ENCODE results near the gene PHLPP2.

DNA sequence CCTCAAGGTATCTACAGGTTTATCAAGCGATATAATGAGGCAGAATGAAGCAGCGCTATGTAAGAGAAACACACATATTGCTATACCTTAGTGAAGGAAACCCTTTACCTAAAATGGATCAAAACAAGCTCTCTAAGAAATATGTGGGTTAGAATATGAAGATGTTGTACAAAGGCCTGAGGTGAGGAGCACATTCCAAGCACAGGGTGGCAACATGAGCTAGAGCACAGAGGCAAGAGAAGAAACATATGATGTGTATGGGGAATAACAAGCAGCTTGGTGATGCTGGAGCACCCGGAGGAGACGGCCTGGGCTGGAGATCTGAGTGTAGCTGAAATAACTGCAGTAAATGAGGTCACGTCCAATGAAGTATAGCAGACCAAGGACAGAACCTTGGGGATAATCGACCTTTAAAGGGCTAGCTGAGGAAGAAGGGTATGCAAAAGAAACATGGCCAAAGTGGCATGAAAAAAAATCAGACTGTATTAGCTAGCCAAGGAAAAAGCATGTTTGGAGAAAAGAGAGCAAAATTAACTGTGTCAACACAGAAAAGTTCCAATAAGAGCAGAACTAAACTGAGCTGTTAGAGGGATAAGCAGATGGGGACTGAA, 54.5 kb downstream of the PHLPP2 start:
- TF ChIP-seq CTCF (IDR thresholded peaks at IDR 0.05) = no peak
- no peak for TF ChIP-seq SIN3A (IDR thresholded peaks at IDR 0.05; ENCODE audit: borderline replicate concordance, insufficient read depth, low read depth, low read length)
- no peak for TF ChIP-seq REST (IDR thresholded peaks at IDR 0.05; ENCODE audit: insufficient read depth in 1 of 2, low read depth in 2 of 2, low read length in 1 of 2)
- TF ChIP-seq POLR2AphosphoS5 (IDR thresholded peaks at IDR 0.05; ENCODE audit: low read depth, low read length) = no peak

Data from Panc1 (cell line).